ENCODE results near the gene DROSHA.
"Not testable (repeated sequence)": the region's sequence is repeated elsewhere in the genome, so short reads cannot be mapped to it uniquely, and the experiment has no call there.

Gene DROSHA

GRCh38 chr5:31415960-31416359 lies 115.9 kb downstream of the DROSHA start:
- DNase-seq (ENCODE audit: low spot score), result no peak

- no peak for DNase-seq (ENCODE audit: low spot score)
These were observed 116.6 kb downstream of the DROSHA start for GRCh38 chr5:31415009-31415923.

GRCh38 chr5:31413030-31413812 lies 118.7 kb downstream of the DROSHA start:
- DNase-seq (ENCODE audit: low spot score), result no peak

- no peak for DNase-seq (ENCODE audit: low spot score)
These were observed 119.6 kb downstream of the DROSHA start for GRCh38 chr5:31412324-31412723.

GRCh38 chr5:31410089-31410488 lies 121.8 kb downstream of the DROSHA start:
- DNase-seq (ENCODE audit: low spot score), result no peak

- peak; percentile 32 for DNase-seq (ENCODE audit: low spot score)
These were observed 123.1 kb downstream of the DROSHA start for GRCh38 chr5:31408814-31409213.

- no peak for DNase-seq (ENCODE audit: low spot score)
These were observed 123.8 kb downstream of the DROSHA start for GRCh38 chr5:31407921-31408693.

- no peak for DNase-seq (ENCODE audit: low spot score)
These were observed 127.6 kb downstream of the DROSHA start for GRCh38 chr5:31404325-31404724.

GRCh38 chr5:31401691-31402090 lies 130.2 kb downstream of the DROSHA start:
- no peak for DNase-seq (ENCODE audit: low spot score)

GRCh38 chr5:31397926-31398557 lies 133.9 kb downstream of the DROSHA start:
- DNase-seq (ENCODE audit: low spot score), result no peak

- no peak for DNase-seq (ENCODE audit: low spot score)
These were observed 135.1 kb downstream of the DROSHA start for GRCh38 chr5:31396611-31397295.

- DNase-seq (ENCODE audit: low spot score), result not testable (repeated sequence)
These were observed 136.3 kb downstream of the DROSHA start for GRCh38 chr5:31395450-31396045.

GRCh38 chr5:31393126-31393525 lies 138.8 kb downstream of the DROSHA start:
- no peak for DNase-seq (ENCODE audit: low spot score)

GRCh38 chr5:31392061-31392460 lies 139.8 kb downstream of the DROSHA start:
- DNase-seq (ENCODE audit: low spot score), result no peak

- DNase-seq (ENCODE audit: low spot score), result no peak
These were observed 141.6 kb downstream of the DROSHA start for GRCh38 chr5:31390256-31390655.

GRCh38 chr5:31385774-31386537 lies 145.9 kb downstream of the DROSHA start:
- DNase-seq (ENCODE audit: low spot score), result no peak

- DNase-seq (ENCODE audit: low spot score), result peak; percentile 38
These were observed 148.2 kb downstream of the DROSHA start for GRCh38 chr5:31383734-31384133.

- no peak for DNase-seq (ENCODE audit: low spot score)
These were observed 149.6 kb downstream of the DROSHA start for GRCh38 chr5:31382051-31382878.

- no peak for DNase-seq (ENCODE audit: low spot score)
These were observed 150.6 kb downstream of the DROSHA start for GRCh38 chr5:31381299-31381698.

Measured in hepatic stellate cell (primary cell).